HepG2 (cell line): Measurements from ENCODE around the gene MACROD2. TPM values are rescaled to one million over a fixed set of nuclear protein-coding genes. Genes with fewer than 3 reads are reported as not detected.
A peak's percentile ranks its signal among the peaks of the same experiment; 100 is the strongest.

Experiments
- ATAC-seq: fragments of 200-7000 bp; cut with Tn5 transposase; 3 replicates; pipeline ENCODE4 v1.9.1; 2020; ENCODE audit warnings: mild to moderate bottlenecking, moderate library complexity
- BruUV-seq: library from RNA; stranded (reverse); fragments of 400-500 nt; replicated peaks from 2 replicates; lab custom pipeline; 2021; lab: Mats Ljungman, UMichigan
- CTCF ChIA-PET: fragments of 300-600 bp; formaldehyde crosslinking; extraction: SDS; loops from one replicate; lab custom pipeline; 2021; ENCODE audit warnings: low total read pairs, inconsistent platforms, low intra/inter-chr PET ratio; lab: Yijun Ruan, JAX
- POLR2A ChIA-PET: fragments of 350-600 bp; sonication (Branson Sonifier 250); formaldehyde crosslinking; loops from one replicate; lab custom pipeline; 2020; ENCODE audit warnings: antibody characterized with exemption, inconsistent platforms; lab: Yijun Ruan, JAX
- DNase-seq: peaks from one replicate; pipeline ENCODE4 v3.0.0-alpha.2; 2015; ENCODE audit warnings: low spot score
- FAIRE-seq: peaks from 3 replicates; lab custom pipeline; 2011; peaks lifted over from hg19 to GRCh38; lab: Jason Lieb, UNC
- H2AFZ ChIP-seq: one replicate; pipeline ENCODE4 v1.6.1; 2011; ENCODE audit warnings: low read length, inconsistent platforms
- H3K27ac ChIP-seq: fragments of 300-600 bp; 3 replicates; pipeline ENCODE4 v1.8.0; 2011; ENCODE audit warnings: mixed run types, mild to moderate bottlenecking, mixed read lengths, low read length, inconsistent platforms; ENCODE audit not compliant: insufficient read depth; ENCODE audit errors: extremely low read length
- H3K27me3 ChIP-seq, 2 experiments: fragments of 200-600 bp in 1 of 2; 2 replicates in 1 of 2; 3 replicates in 1 of 2; pipeline versions ENCODE4 v1.6.0 to v1.8.0; 2011; ENCODE audit warnings: low read length in 2 of 2, mild to moderate bottlenecking in 2 of 2, moderate library complexity in 2 of 2, inconsistent platforms in 1 of 2; ENCODE audit not compliant: insufficient read depth in 2 of 2, control insufficient read depth in 1 of 2
- H3K36me3 ChIP-seq, 2 experiments: fragments of 200-600 bp in 1 of 2; replicated peaks in 1 of 2; 2 replicates in 1 of 2; 3 replicates in 1 of 2; pipeline versions ENCODE4 v1.5.1 to v1.8.0; 2011; ENCODE audit warnings: low read length in 2 of 2, inconsistent platforms in 1 of 2; ENCODE audit not compliant: insufficient read depth in 2 of 2, control insufficient read depth in 1 of 2
- H3K4me1 ChIP-seq: 2 replicates; pipeline ENCODE4 v1.5.1; 2012; ENCODE audit warnings: low read length, inconsistent platforms; ENCODE audit not compliant: insufficient read depth
- H3K4me2 ChIP-seq: 2 replicates; pipeline ENCODE4 v1.6.0; 2011; ENCODE audit warnings: low read depth, low read length, inconsistent platforms
- H3K4me3 ChIP-seq, 3 experiments: fragments of 200-600 bp in 1 of 3; sonication (generic), shearing (Covaris generic) in 1 of 3; replicated peaks in 1 of 3; 2 replicates each; pipeline ENCODE4 v1.5.1; 2011 to 2016; ENCODE audit warnings: low read length in 3 of 3, inconsistent platforms in 2 of 3, low read depth in 2 of 3, mild to moderate bottlenecking in 2 of 3, control low read depth in 1 of 3, mixed read lengths in 1 of 3; ENCODE audit not compliant: insufficient read depth in 1 of 3
- H3K79me2 ChIP-seq: one replicate; pipeline ENCODE4 v1.6.1; 2011; ENCODE audit warnings: low read length, inconsistent platforms; ENCODE audit not compliant: insufficient read depth
- H3K9ac ChIP-seq: 2 replicates; pipeline ENCODE4 v1.6.0; 2011; ENCODE audit warnings: mild to moderate bottlenecking, low read depth, low read length, inconsistent platforms; ENCODE audit not compliant: insufficient read depth
- H3K9me3 ChIP-seq: 2 replicates; pipeline ENCODE4 v1.5.1; 2012; ENCODE audit warnings: mild to moderate bottlenecking, low read length
- H4K20me1 ChIP-seq: 2 replicates; pipeline ENCODE4 v1.6.0; 2011; ENCODE audit warnings: inconsistent platforms, mild to moderate bottlenecking, low read length, moderate library complexity; ENCODE audit not compliant: insufficient read depth
- HMGA1 ChIP-seq: sonication (generic); formaldehyde crosslinking; conservative IDR thresholded peaks from 2 replicates; pipeline ENCODE4 v1.4.0; 2020; ENCODE audit warnings: missing genetic modification reagents
- NR2F1 ChIP-seq, 2 experiments: fragments of 450-650 bp in 1 of 2; formaldehyde crosslinking in 1 of 2; IDR thresholded peaks; 2 replicates each; pipeline versions ENCODE4 v1.5.0 to v1.6.1; 2016 to 2020; ENCODE audit warnings: mild to moderate bottlenecking in 1 of 2, missing compliant biosample characterization in 1 of 2, missing genetic modification reagents in 1 of 2, moderate library complexity in 1 of 2
- NR2F2 ChIP-seq: IDR thresholded peaks from 2 replicates; pipeline ENCODE4 v1.6.1; 2012; ENCODE audit warnings: low read depth, inconsistent platforms, borderline replicate concordance
- NR2F6 ChIP-seq, 2 experiments: IDR thresholded peaks; 2 replicates each; pipeline ENCODE4 v1.6.1; 2016; ENCODE audit warnings: antibody characterized with exemption in 1 of 2, mild to moderate bottlenecking in 1 of 2
- PHF21A ChIP-seq: sonication (generic); formaldehyde crosslinking; IDR thresholded peaks from 2 replicates; pipeline ENCODE4 v1.5.0; 2020; ENCODE audit warnings: mild to moderate bottlenecking, missing genetic modification reagents
- RAD21 ChIP-seq: fragments of 450-650 bp; formaldehyde crosslinking; IDR thresholded peaks from 2 replicates; pipeline ENCODE4 v1.5.0; 2020; ENCODE audit warnings: mild to moderate bottlenecking
- SMC3 ChIP-seq: IDR thresholded peaks from 2 replicates; pipeline ENCODE4 v1.6.1; 2011; ENCODE audit warnings: low read length, improper control_type of control experiment
- STAG1 ChIP-seq: sonication (generic); formaldehyde crosslinking; IDR thresholded peaks from 2 replicates; pipeline ENCODE4 v1.4.0; 2020; ENCODE audit warnings: missing genetic modification reagents
- SYNCRIP ChIP-seq: fragments of 200-400 bp; formaldehyde crosslinking; IDR thresholded peaks from 2 replicates; pipeline ENCODE4 v1.6.1; 2018; ENCODE audit warnings: mild to moderate bottlenecking, low read depth, low read length; ENCODE audit not compliant: insufficient read depth
- ZNF138 ChIP-seq: sonication (generic); formaldehyde crosslinking; IDR thresholded peaks from 2 replicates; pipeline ENCODE4 v1.5.0; 2020; ENCODE audit warnings: mild to moderate bottlenecking, low read depth, missing genetic modification reagents
- ZNF224 ChIP-seq: sonication (generic); formaldehyde crosslinking; IDR thresholded peaks from 2 replicates; pipeline ENCODE4 v1.5.0; 2020; ENCODE audit warnings: mild to moderate bottlenecking, missing genetic modification reagents
- ZNF737 ChIP-seq: sonication (generic); formaldehyde crosslinking; IDR thresholded peaks from 2 replicates; pipeline ENCODE4 v1.5.0; 2020; ENCODE audit warnings: missing genetic modification reagents, mild to moderate bottlenecking, borderline replicate concordance
- WGBS: methylation state at CpG from one replicate; pipeline ENCODE4 v1.1.6; 2017; ENCODE audit warnings: low lambda C conversion rate; 5-methylcytosine and 5-hydroxymethylcytosine counted together
- in situ Hi-C: cut with HindIII; loops from 2 replicates; pipeline ENCODE4 v1.10.0; 2017; ENCODE audit warnings: low pct_unique_long_range_greater_than_20kb; ENCODE audit not compliant: extremely low pct_ligation_motif_present
- intact Hi-C: fragments of 100-400 bp; cut with micrococcal nuclease; formaldehyde crosslinking; loops from one replicate; pipeline ENCODE4 v1.10.0; 2022; ENCODE audit not compliant: unreplicated experiment
- polyA plus RNA-seq, 8 experiments: library from polyadenylated mRNA; depleted of rRNA in 3 of 8; stranded (reverse) in 7 of 8; unstranded in 1 of 8; fragments of >200 nt; fragmentation: Illumina TruSeq in 4 of 8; extraction: Trizol in 4 of 8; gene quantifications; 2 replicates each; pipeline versions ENCODE4 v1.2.1 to v1.2.3, GENCODE V29; 2011 to 2016; ENCODE audit warnings: low read depth in 4 of 8, missing spikeins in 1 of 8, mixed read lengths in 1 of 8; ENCODE audit not compliant: insufficient read depth in 1 of 8
- total RNA-seq, 5 experiments: library from RNA; depleted of rRNA; stranded (reverse); fragments of >200 nt; fragmentation: Illumina TruSeq; extraction: Trizol; gene quantifications; 2 replicates each; pipeline ENCODE4 v1.2.3, GENCODE V29; 2016; ENCODE audit warnings: low read depth in 1 of 5
- TF ChIP-seq, protein P1 (sequence below): sonication (generic); formaldehyde crosslinking; IDR thresholded peaks from 2 replicates; pipeline ENCODE4 v1.5.0; 2020; ENCODE audit warnings: mild to moderate bottlenecking, missing genetic modification reagents, moderate library complexity

Gene MACROD2
- total and polyA plus RNA-seq, 2 of the 13 experiments (the other 11 are each of a cell fraction or from before 2014, with no cell fraction given), result 0.13 to 0.51 TPM

GRCh38 chr20:14142171-14142570 is 146.9 kb downstream of the MACROD2 start:
- Histone ChIP-seq H3K4me1 (no peaks in the 10 kb centered on the region), H3K36me3 (no peaks in the 10 kb centered on the region), H4K20me1 (no peaks in the 10 kb centered on the region), H2AFZ (no peak overlapping the region), H3K27me3 (no peaks in the 10 kb centered on the region), H3K4me2 (no peak overlapping the region), H3K9ac (no peak overlapping the region), H3K9me3 (no peaks in the 10 kb centered on the region), H3K27ac (no peak overlapping the region), H3K4me3 (no peak overlapping the region), H3K79me2 (no peaks in the 10 kb centered on the region)
- BruUV-seq, result no TSS peak
- TF ChIP-seq RAD21, result peak; percentile 62
- TF ChIP-seq ZNF224, result no peak
- no peak for TF ChIP-seq NR2F1 (CRISPR knock-in tag; IDR thresholded peaks at IDR 0.05)
- no peak for TF ChIP-seq HMGA1 (CRISPR knock-in tag)
- TF ChIP-seq NR2F2, result no peak
- peak; percentile 92 for TF ChIP-seq STAG1 (CRISPR knock-in tag)
- no peak for TF ChIP-seq NR2F6 (IDR thresholded peaks at IDR 0.05)
- TF ChIP-seq NR2F6 (CRISPR knock-in tag; IDR thresholded peaks at IDR 0.05), result 0 out of 2 replicates have a peak, but pooled peaks have one; percentile 15
- TF ChIP-seq PHF21A (CRISPR knock-in tag), result no peak
- no peak for TF ChIP-seq SYNCRIP
- TF ChIP-seq, protein P1, sequence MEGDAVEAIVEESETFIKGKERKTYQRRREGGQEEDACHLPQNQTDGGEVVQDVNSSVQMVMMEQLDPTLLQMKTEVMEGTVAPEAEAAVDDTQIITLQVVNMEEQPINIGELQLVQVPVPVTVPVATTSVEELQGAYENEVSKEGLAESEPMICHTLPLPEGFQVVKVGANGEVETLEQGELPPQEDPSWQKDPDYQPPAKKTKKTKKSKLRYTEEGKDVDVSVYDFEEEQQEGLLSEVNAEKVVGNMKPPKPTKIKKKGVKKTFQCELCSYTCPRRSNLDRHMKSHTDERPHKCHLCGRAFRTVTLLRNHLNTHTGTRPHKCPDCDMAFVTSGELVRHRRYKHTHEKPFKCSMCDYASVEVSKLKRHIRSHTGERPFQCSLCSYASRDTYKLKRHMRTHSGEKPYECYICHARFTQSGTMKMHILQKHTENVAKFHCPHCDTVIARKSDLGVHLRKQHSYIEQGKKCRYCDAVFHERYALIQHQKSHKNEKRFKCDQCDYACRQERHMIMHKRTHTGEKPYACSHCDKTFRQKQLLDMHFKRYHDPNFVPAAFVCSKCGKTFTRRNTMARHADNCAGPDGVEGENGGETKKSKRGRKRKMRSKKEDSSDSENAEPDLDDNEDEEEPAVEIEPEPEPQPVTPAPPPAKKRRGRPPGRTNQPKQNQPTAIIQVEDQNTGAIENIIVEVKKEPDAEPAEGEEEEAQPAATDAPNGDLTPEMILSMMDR, result peak; percentile 82
- TF ChIP-seq ZNF737, result no peak
- no peak for TF ChIP-seq ZNF138 (CRISPR knock-in tag)
- TF ChIP-seq SMC3, result peak; percentile 74
- ATAC-seq, result peak; percentile 98
- peak; percentile 65 for FAIRE-seq
- peak; percentile 47 for DNase-seq
- intact Hi-C loops (loop anchor here (1.0 to 2.0 kb wide), 3 partner anchors 123 to 1788 kb away; no protein-coding TSS in a partner anchor), in situ Hi-C loops (no loop called here)
- 3% methylated on average over 5 of the region's 5 CpGs for WGBS
- ChIA-PET POLR2A (no interaction called here), CTCF (no interaction called here)
